Parathyroid adenoma (tissue), 2 donors: ENCODE data around the gene C17orf100.
"Not testable (repeated sequence)": the region's sequence is repeated elsewhere in the genome, so short reads cannot be mapped to it uniquely, and the experiment has no call there.

Experiments used
- H2AFZ ChIP-seq: fragments of 300-600 bp; sonication (generic); one replicate; pipeline ENCODE4 v1.7.0; 2017; ENCODE audit warnings: antibody characterized with exemption, mild to moderate bottlenecking
- H3K27ac ChIP-seq: fragments of 300-600 bp; sonication (generic); one replicate; pipeline ENCODE4 v1.7.0; 2017
- H3K27me3 ChIP-seq: fragments of 300-600 bp; sonication (generic); one replicate; pipeline ENCODE4 v1.7.0; 2017; ENCODE audit warnings: low read length; ENCODE audit not compliant: control insufficient read depth, insufficient read depth
- H3K36me3 ChIP-seq: fragments of 300-600 bp; sonication (generic); one replicate; pipeline ENCODE4 v1.7.0; 2017; ENCODE audit warnings: low read length; ENCODE audit not compliant: control insufficient read depth, insufficient read depth
- H3K4me1 ChIP-seq: fragments of 300-600 bp; sonication (generic); one replicate; pipeline ENCODE4 v1.7.0; 2017; ENCODE audit warnings: control low read depth
- H3K4me2 ChIP-seq: fragments of 300-600 bp; sonication (generic); one replicate; pipeline ENCODE4 v1.7.0; 2017; ENCODE audit warnings: low read length
- H3K4me3 ChIP-seq: fragments of 300-600 bp; sonication (generic); one replicate; pipeline ENCODE4 v1.7.0; 2017; ENCODE audit warnings: low read depth, low read length
- H3K79me2 ChIP-seq: fragments of 300-600 bp; sonication (generic); one replicate; pipeline ENCODE4 v1.7.0; 2017; ENCODE audit warnings: control low read depth
- H3K9ac ChIP-seq: fragments of 300-600 bp; sonication (generic); one replicate; pipeline ENCODE4 v1.7.0; 2017; ENCODE audit warnings: mild to moderate bottlenecking
- H3K9me3 ChIP-seq: fragments of 300-600 bp; sonication (generic); one replicate; pipeline ENCODE4 v1.7.0; 2017; ENCODE audit warnings: low read length; ENCODE audit not compliant: control insufficient read depth
- CTCF ChIP-seq: fragments of 300-600 bp; sonication (generic); IDR thresholded peaks from one replicate; pipeline ENCODE4 v1.7.0; 2017; ENCODE audit warnings: antibody characterized with exemption, mild to moderate bottlenecking
- donor health status: primary hyperparathyroidism.

Gene C17orf100

DNA sequence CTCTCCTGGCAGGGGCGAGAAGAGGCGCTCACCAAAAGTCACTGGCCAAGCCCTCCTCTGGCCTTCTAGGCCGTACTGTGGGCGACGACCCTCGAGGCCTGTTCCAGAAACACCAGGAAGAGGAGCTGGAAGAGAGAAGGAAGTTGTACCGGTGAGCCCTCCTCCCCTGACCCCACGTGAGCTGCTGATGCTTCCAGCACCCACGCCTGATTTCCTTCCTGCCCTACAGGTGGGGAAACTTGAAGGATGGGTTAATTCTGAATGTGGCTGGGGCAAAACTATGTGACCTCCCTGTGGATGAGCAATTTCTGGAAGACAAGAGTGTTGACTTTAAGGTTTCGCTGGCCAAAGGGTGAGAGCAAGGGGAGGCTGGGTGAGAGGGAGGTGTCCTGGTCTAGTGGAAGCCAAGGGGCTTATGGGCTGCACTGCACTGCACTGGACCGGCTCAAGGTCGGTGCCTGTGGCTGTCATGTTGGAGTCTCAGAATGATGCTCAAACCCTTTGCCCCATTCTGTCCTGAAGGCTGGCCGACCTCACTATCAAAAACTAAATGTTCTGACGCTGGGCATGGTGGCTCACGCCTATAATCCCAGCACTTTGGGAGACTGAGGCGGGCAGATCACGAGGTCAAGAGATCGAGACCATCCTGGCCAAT lies 6.2 kb downstream of the C17orf100 start:
- Histone ChIP-seq H3K9ac (no peak overlapping the region), H2AFZ (peak overlapping the region; percentile 77), H3K27ac (no peak overlapping the region), H3K36me3 (no peaks in the 10 kb centered on the region), H3K4me3 (peak overlapping the region; percentile 49), H3K9me3 (no peaks in the 10 kb centered on the region), H3K4me2 (peak overlapping the region; percentile 50), H3K79me2 (no peaks in the 10 kb centered on the region), H3K4me1 (no peaks in the 10 kb centered on the region), H3K27me3 (no peaks in the 10 kb centered on the region)
- TF ChIP-seq CTCF, result no peak

- not testable (repeated sequence) for H3K27ac ChIP-seq, H3K9me3 ChIP-seq, H3K4me1 ChIP-seq, H3K4me3 ChIP-seq, H3K36me3 ChIP-seq, H3K79me2 ChIP-seq, H3K9ac ChIP-seq, H3K27me3 ChIP-seq, H3K4me2 ChIP-seq, H2AFZ ChIP-seq
These were observed 6.8 kb downstream of the C17orf100 start for GRCh38 chr17:6658411-6658810.

DNA sequence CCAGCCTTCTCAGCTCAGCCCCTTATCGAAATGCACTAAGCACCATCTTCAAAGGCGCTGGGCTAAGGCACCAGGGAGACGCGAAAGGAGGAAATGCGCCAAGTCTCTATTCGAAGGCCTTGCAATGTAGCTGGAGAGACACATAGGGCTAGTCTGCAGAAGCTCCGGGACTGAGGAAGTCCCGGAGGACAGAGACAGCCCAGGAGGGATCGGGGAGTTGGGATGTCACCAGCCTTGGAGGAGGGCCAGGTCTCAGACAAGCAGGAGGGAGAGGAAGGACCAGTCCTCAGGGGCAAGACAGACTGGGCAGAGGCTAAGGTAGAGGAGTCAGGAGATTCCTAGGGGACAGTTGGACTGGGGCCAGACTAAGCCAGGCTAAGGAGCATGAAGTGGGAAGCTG lies 8.5 kb downstream of the C17orf100 start:
- Histone ChIP-seq H3K27ac (no peak overlapping the region), H3K4me2 (no peak overlapping the region), H3K9me3 (no peaks in the 10 kb centered on the region), H3K4me1 (no peaks in the 10 kb centered on the region), H3K9ac (no peak overlapping the region), H3K27me3 (no peaks in the 10 kb centered on the region), H2AFZ (no peak overlapping the region), H3K79me2 (no peaks in the 10 kb centered on the region), H3K4me3 (no peak overlapping the region), H3K36me3 (no peaks in the 10 kb centered on the region)
- no peak for TF ChIP-seq CTCF

GRCh38 chr17:6660805-6661463 lies 9.4 kb downstream of the C17orf100 start:
- Histone ChIP-seq H3K4me2 (no peak overlapping the region), H3K27me3 (no peaks in the 10 kb centered on the region), H3K4me3 (no peak overlapping the region), H3K79me2 (no peaks in the 10 kb centered on the region), H2AFZ (no peak overlapping the region), H3K4me1 (no peaks in the 10 kb centered on the region), H3K27ac (no peak overlapping the region), H3K9ac (no peak overlapping the region), H3K36me3 (no peaks in the 10 kb centered on the region), H3K9me3 (no peaks in the 10 kb centered on the region)
- no peak for TF ChIP-seq CTCF

- Histone ChIP-seq H3K9ac (no peak overlapping the region), H3K4me3 (no peak overlapping the region), H3K27me3 (no peaks in the 10 kb centered on the region), H3K4me1 (no peaks in the 10 kb centered on the region), H3K27ac (no peak overlapping the region), H3K4me2 (no peak overlapping the region), H2AFZ (no peak overlapping the region), H3K79me2 (no peaks in the 10 kb centered on the region), H3K36me3 (no peaks in the 10 kb centered on the region), H3K9me3 (no peaks in the 10 kb centered on the region)
- no peak for TF ChIP-seq CTCF
These were observed 9.9 kb downstream of the C17orf100 start for GRCh38 chr17:6661464-6661848.

DNA sequence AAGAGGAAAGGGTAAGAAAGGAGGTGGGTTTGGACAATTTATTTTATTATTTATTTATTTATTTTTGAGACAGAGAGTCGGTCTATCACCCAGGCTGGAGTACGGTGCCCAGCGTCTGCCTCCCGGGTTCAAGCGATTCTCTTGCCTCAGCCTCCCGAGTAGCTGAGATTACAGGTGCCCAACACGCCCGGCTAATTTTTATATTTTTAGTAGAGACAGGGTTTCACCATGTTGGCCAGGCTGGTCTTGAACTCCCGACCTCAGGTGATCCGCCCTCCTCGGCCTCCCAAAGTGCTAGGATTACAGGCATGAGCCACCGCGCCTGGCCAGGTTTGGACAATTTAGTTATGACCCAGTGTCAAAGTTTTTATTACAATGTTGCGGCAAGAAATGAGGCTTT lies 11.6 kb downstream of the C17orf100 start:
- H3K4me1 ChIP-seq, H3K27me3 ChIP-seq, H3K9ac ChIP-seq, H2AFZ ChIP-seq, H3K4me2 ChIP-seq, H3K79me2 ChIP-seq, H3K4me3 ChIP-seq, H3K27ac ChIP-seq, H3K36me3 ChIP-seq, H3K9me3 ChIP-seq: not testable (repeated sequence)
